ENCODE results near the gene ZNF100. TPM values are rescaled to one million over a fixed set of nuclear protein-coding genes. Genes with fewer than 3 reads are reported as not detected.
"Not testable (repeated sequence)": the region's sequence is repeated elsewhere in the genome, so short reads cannot be mapped to it uniquely, and the experiment has no call there.

Gene ZNF100
- polyA plus RNA-seq, 3 donors = 2.1 to 10.8 (median 8.6) TPM

GRCh38 chr19:21766705-21767064 lies 694 bp downstream of the ZNF100 start:
- peaks cover 40 to 42% of the 10 kb centered on the region in 2 donors for H3K36me3 Mint-ChIP-seq
- Histone ChIP-seq H3K27ac (ENCODE audit: low read depth in 1 of 2, low read length in 2 of 2) (peak overlapping the region; percentile 95 to 98), H2AFZ (ENCODE audit: insufficient read depth, low read depth, low read length, poor library complexity, severe bottlenecking) (peak overlapping the region; percentile 95), H3K9me3 (replicated peaks in 1 of 2; ENCODE audit: control insufficient read depth in 1 of 2, insufficient read depth in 1 of 2, low read length in 2 of 2) (peaks cover 22 to 52% of the 10 kb centered on the region in 2 donors), H3K9ac (ENCODE audit: insufficient read depth, low read length, poor library complexity, severe bottlenecking) (peak overlapping the region; percentile 96), H3K4me2 (replicated peaks; ENCODE audit: extremely low read depth, low read length, poor library complexity, severe bottlenecking) (peak overlapping the region; percentile 84), H3K79me2 (ENCODE audit: insufficient read depth, low read length) (peaks cover 42% of the 10 kb centered on the region), H3K4me1 (ENCODE audit: control insufficient read depth in 1 of 2, insufficient read depth in 2 of 2, low read length in 2 of 2) (peaks cover 12 to 14% of the 10 kb centered on the region in 2 donors), H3K36me3 (replicated peaks in 1 of 2; ENCODE audit: control insufficient read depth in 1 of 2, insufficient read depth in 2 of 2, low read length in 2 of 2) (peaks cover 35 to 41% of the 10 kb centered on the region in 2 donors), H3K4me3 (replicated peaks in 1 of 3; ENCODE audit: low read depth in 2 of 3, low read length in 3 of 3) (peak overlapping the region; percentile 86 to 98 (median 95))
- H3K9me3 Mint-ChIP-seq = peaks cover 28 to 65% (median 51%) of the 10 kb centered on the region in 7 donors
- peak overlapping the region; percentile 95 to 99 (median 98) for H3K27ac Mint-ChIP-seq
- DNase-seq; H3K27me3 Mint-ChIP-seq (ENCODE audit: low read depth in 3 of 3); H4K20me1 ChIP-seq (ENCODE audit: insufficient read depth, low read length); H3K27me3 ChIP-seq (ENCODE audit: control insufficient read depth in 2 of 2, insufficient read depth in 2 of 2, low read length in 2 of 2): not testable (repeated sequence)
- intact Hi-C loops (cut with micrococcal nuclease) = loop anchor here (5.0 to 10.0 kb wide), 4 partner anchors 68 to 262 kb away; partner anchors contain the start of genes ZNF43 (in 2 of the 2) and ZNF429 (in 1 of the 2)
- peak overlapping the region; percentile 99 to 100 for H3K4me3 Mint-ChIP-seq
- WGBS (ENCODE audit: insufficient coverage) = 0% methylated on average over 4 of the region's 19 CpGs
- peaks cover 12% of the 10 kb centered on the region for H3K4me1 Mint-ChIP-seq

GRCh38 chr19:21765151-21765550 lies 2.2 kb downstream of the ZNF100 start:
- H3K4me3 ChIP-seq (replicated peaks in 1 of 3; ENCODE audit: low read depth in 2 of 3, low read length in 3 of 3) = no peak overlapping the region
- no peak overlapping the region for H3K27ac Mint-ChIP-seq
- intact Hi-C loops (cut with micrococcal nuclease) = loop anchor here (5.0 to 10.0 kb wide), 4 partner anchors 70 to 260 kb away; partner anchors contain the start of genes ZNF43 (in 2 of the 2) and ZNF429 (in 1 of the 2)
- H3K27me3 Mint-ChIP-seq (ENCODE audit: low read depth in 3 of 3) = peaks cover 0 to 1% (median 0%) of the 10 kb centered on the region in 3 donors
- H3K9me3 Mint-ChIP-seq = peaks cover 28 to 67% (median 54%) of the 10 kb centered on the region in 7 donors
- no peaks in the 10 kb centered on the region for H3K27me3 ChIP-seq (ENCODE audit: control insufficient read depth in 2 of 2, insufficient read depth in 2 of 2, low read length in 2 of 2)
- no peak overlapping the region for H3K4me3 Mint-ChIP-seq
- peaks cover 46 to 57% of the 10 kb centered on the region in 2 donors for H3K36me3 ChIP-seq (replicated peaks in 1 of 2; ENCODE audit: control insufficient read depth in 1 of 2, insufficient read depth in 2 of 2, low read length in 2 of 2)
- no peak overlapping the region for H2AFZ ChIP-seq (ENCODE audit: insufficient read depth, low read depth, low read length, poor library complexity, severe bottlenecking)
- H3K4me2 ChIP-seq (replicated peaks; ENCODE audit: extremely low read depth, low read length, poor library complexity, severe bottlenecking) = no peak overlapping the region
- DNase-seq = no peak
- peaks cover 12% of the 10 kb centered on the region for H3K4me1 Mint-ChIP-seq
- no peak overlapping the region for H3K9ac ChIP-seq (ENCODE audit: insufficient read depth, low read length, poor library complexity, severe bottlenecking)
- H3K36me3 Mint-ChIP-seq = peaks cover 50 to 56% of the 10 kb centered on the region in 2 donors
- TF ChIP-seq CTCF (IDR thresholded peaks at IDR 0.05) = no peak
- H3K4me1 ChIP-seq (ENCODE audit: control insufficient read depth in 1 of 2, insufficient read depth in 2 of 2, low read length in 2 of 2) = peaks cover 12 to 14% of the 10 kb centered on the region in 2 donors
- no peaks in the 10 kb centered on the region for H4K20me1 ChIP-seq (ENCODE audit: insufficient read depth, low read length)
- peaks cover 27 to 64% of the 10 kb centered on the region in 2 donors for H3K9me3 ChIP-seq (replicated peaks in 1 of 2; ENCODE audit: control insufficient read depth in 1 of 2, insufficient read depth in 1 of 2, low read length in 2 of 2)
- no peak overlapping the region for H3K27ac ChIP-seq (ENCODE audit: low read depth in 1 of 2, low read length in 2 of 2)
- H3K79me2 ChIP-seq (ENCODE audit: insufficient read depth, low read length) = peaks cover 42% of the 10 kb centered on the region

GRCh38 chr19:21761547-21761946 lies 5.8 kb downstream of the ZNF100 start:
- not testable (repeated sequence) for H3K4me1 Mint-ChIP-seq; DNase-seq; H3K4me2 ChIP-seq (replicated peaks; ENCODE audit: extremely low read depth, low read length, poor library complexity, severe bottlenecking); H3K4me3 Mint-ChIP-seq; H2AFZ ChIP-seq (ENCODE audit: insufficient read depth, low read depth, low read length, poor library complexity, severe bottlenecking); H3K9ac ChIP-seq (ENCODE audit: insufficient read depth, low read length, poor library complexity, severe bottlenecking); H3K27me3 Mint-ChIP-seq (ENCODE audit: low read depth in 3 of 3); H3K4me1 ChIP-seq (ENCODE audit: control insufficient read depth in 1 of 2, insufficient read depth in 2 of 2, low read length in 2 of 2); H3K4me3 ChIP-seq (replicated peaks in 1 of 3; ENCODE audit: low read depth in 2 of 3, low read length in 3 of 3); H3K27ac ChIP-seq (ENCODE audit: low read depth in 1 of 2, low read length in 2 of 2); H3K27me3 ChIP-seq (ENCODE audit: control insufficient read depth in 2 of 2, insufficient read depth in 2 of 2, low read length in 2 of 2); H4K20me1 ChIP-seq (ENCODE audit: insufficient read depth, low read length)
- Mint-ChIP-seq H3K9me3 (peaks cover 48 to 82% (median 66%) of the 10 kb centered on the region in 7 donors), H3K27ac (peak overlapping the region in 1 of 7 donors; percentile 59), H3K36me3 (peaks cover 80 to 91% of the 10 kb centered on the region in 2 donors)
- intact Hi-C loops (cut with micrococcal nuclease) = loop anchor here (10.0 kb wide), 2 partner anchors 73 to 257 kb away; partner anchors contain the start of genes ZNF429 (in 1 of the 2) and ZNF43 (in 1 of the 2)
- WGBS (ENCODE audit: insufficient coverage) = 100% methylated on average over 1 of the region's 2 CpGs
- Histone ChIP-seq H3K9me3 (replicated peaks in 1 of 2; ENCODE audit: control insufficient read depth in 1 of 2, insufficient read depth in 1 of 2, low read length in 2 of 2) (peaks cover 38 to 90% of the 10 kb centered on the region in 2 donors), H3K36me3 (replicated peaks in 1 of 2; ENCODE audit: control insufficient read depth in 1 of 2, insufficient read depth in 2 of 2, low read length in 2 of 2) (peaks cover 64 to 92% of the 10 kb centered on the region in 2 donors), H3K79me2 (ENCODE audit: insufficient read depth, low read length) (peaks cover 65% of the 10 kb centered on the region)
